AG04450 (cell line): Measurements from ENCODE around the gene HES5. TPM values are rescaled to one million over a fixed set of nuclear protein-coding genes. Genes with fewer than 3 reads are reported as not detected.

Source experiments
- CTCF ChIA-PET: fragments of 300-600, 350-600 bp; formaldehyde crosslinking; extraction: SDS; loops from one replicate; lab custom pipeline; 2022; ENCODE audit warnings: antibody characterized with exemption, inconsistent platforms; lab: Charles Lee
- POLR2A ChIA-PET: fragments of 350-600 bp; formaldehyde crosslinking; extraction: SDS; loops from one replicate; lab custom pipeline; 2021; ENCODE audit warnings: antibody characterized with exemption, inconsistent platforms; lab: Yijun Ruan, JAX
- DNase-seq: peaks from one replicate; pipeline ENCODE4 v3.0.0-alpha.2; 2011; ENCODE audit warnings: low read depth, low spot score
- H3K27ac ChIP-seq: one replicate; pipeline ENCODE4 v1.5.1; 2012; ENCODE audit warnings: low read depth, low read length, control low read depth
- H3K27me3 ChIP-seq: one replicate; pipeline ENCODE4 v1.6.0; 2012; ENCODE audit warnings: low read length; ENCODE audit not compliant: control insufficient read depth, insufficient read depth
- H3K4me3 ChIP-seq: 2 replicates; pipeline ENCODE4 v1.5.1; 2011; ENCODE audit warnings: mild to moderate bottlenecking, low read depth, low read length, control low read depth
- H3K9me3 ChIP-seq: 2 replicates; pipeline ENCODE4 v1.5.1; 2012; ENCODE audit warnings: low read length; ENCODE audit not compliant: control insufficient read depth, insufficient read depth
- polyA plus RNA-seq: library from polyadenylated mRNA; depleted of rRNA; stranded (reverse); fragments of >200 nt; gene quantifications from 2 replicates; pipeline ENCODE4 v1.2.3, GENCODE V29; 2011
- TF ChIP-seq, protein P1 (sequence below): IDR thresholded peaks from 2 replicates; pipeline ENCODE4 v1.5.1; 2011; ENCODE audit warnings: low read depth, low read length, control low read depth, inconsistent platforms

The HES5 gene
- polyA plus RNA-seq, 1 experiment, result not detected

- ChIA-PET CTCF (no interaction called here), POLR2A (no interaction called here)
- TF ChIP-seq, protein P1, sequence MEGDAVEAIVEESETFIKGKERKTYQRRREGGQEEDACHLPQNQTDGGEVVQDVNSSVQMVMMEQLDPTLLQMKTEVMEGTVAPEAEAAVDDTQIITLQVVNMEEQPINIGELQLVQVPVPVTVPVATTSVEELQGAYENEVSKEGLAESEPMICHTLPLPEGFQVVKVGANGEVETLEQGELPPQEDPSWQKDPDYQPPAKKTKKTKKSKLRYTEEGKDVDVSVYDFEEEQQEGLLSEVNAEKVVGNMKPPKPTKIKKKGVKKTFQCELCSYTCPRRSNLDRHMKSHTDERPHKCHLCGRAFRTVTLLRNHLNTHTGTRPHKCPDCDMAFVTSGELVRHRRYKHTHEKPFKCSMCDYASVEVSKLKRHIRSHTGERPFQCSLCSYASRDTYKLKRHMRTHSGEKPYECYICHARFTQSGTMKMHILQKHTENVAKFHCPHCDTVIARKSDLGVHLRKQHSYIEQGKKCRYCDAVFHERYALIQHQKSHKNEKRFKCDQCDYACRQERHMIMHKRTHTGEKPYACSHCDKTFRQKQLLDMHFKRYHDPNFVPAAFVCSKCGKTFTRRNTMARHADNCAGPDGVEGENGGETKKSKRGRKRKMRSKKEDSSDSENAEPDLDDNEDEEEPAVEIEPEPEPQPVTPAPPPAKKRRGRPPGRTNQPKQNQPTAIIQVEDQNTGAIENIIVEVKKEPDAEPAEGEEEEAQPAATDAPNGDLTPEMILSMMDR, result no peak
- Histone ChIP-seq H3K27me3 (peaks cover 18% of the 10 kb centered on the region), H3K27ac (no peak overlapping the region), H3K4me3 (no peak overlapping the region), H3K9me3 (no peaks in the 10 kb centered on the region; the same call in 1 of the 2 replicates)
- no peak for DNase-seq
Measured at GRCh38 chr1:2503554-2504224, 26.4 kb downstream of the HES5 start.

DNA sequence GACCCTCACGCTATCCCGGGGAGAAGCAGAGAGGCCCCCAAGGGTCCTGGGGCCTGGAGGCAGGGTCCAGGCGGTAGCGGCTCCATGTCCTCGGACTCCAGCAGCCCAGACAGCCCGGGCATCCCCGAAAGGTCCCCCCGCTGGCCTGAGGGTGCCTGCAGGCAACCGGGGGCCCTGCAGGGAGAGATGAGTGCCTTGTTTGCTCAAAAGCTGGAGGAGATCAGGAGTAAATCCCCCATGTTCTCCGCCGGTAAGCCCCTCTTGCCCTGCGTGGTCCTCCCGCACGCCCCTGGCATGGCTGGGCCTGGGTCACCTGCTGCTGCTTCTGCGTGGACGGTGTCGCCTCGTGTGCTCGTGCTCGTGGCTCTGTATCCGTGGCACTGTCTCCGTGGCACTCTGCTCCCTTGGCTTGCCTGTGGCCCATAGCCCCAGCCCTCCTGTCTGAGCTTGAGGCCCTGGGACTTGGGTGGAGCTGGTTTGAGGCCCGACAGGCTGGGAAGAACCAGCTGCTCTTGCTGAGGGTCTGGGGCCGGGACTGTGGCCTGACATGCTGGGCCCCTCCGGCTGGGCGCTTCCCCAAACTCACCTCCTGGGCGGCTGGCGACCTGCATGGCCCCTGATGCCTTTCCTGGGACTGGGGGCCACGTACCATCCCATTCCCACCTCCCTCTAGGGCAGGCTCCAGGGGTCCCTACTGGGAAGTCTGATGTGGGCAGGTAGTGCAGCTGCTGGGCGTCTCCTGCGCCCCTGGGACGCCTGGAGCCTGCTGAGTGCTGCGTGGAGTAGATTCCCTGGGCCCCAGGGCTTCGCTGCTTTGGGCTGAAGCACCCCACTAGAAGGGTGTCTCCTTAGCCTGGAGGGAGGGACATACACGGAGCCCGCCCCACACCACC is 27.2 kb downstream of the HES5 start:
- CTCF ChIA-PET, result no interaction called here
- POLR2A ChIA-PET, result no interaction called here
- TF ChIP-seq, protein P1, result no peak

DNA sequence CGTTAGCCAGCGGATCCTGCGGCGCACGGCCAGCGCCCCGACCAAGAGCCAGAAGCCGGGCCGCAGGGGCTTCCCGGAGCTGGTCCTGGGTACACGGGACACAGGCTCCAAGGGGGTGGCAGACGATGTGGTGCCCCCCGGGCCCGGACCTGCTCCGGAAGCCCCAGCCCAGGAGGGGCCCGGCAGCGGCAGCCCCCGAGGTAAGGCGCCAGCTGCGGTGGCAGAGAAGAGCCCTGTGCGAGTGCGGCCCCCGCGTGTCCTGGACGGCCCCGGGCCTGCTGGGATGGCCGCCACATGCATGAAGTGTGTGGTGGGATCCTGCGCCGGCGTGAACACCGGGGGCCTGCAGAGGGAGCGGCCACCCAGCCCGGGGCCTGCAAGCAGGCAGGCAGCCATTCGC is 27.9 kb downstream of the HES5 start:
- CTCF ChIA-PET, result no interaction called here
- H3K9me3 ChIP-seq, result no peaks in the 10 kb centered on the region; the same call in 1 of the 2 replicates
- POLR2A ChIA-PET, result no interaction called here
- H3K4me3 ChIP-seq, result no peak overlapping the region
- peaks cover 18% of the 10 kb centered on the region for H3K27me3 ChIP-seq
- TF ChIP-seq, protein P1, result no peak
- no peak for DNase-seq
- H3K27ac ChIP-seq, result no peak overlapping the region

More for the DNA sequence above, 27.2 kb downstream of the HES5 start:
- H3K27me3 ChIP-seq, result peaks cover 18% of the 10 kb centered on the region
- H3K27ac ChIP-seq, result no peak overlapping the region
- no peak overlapping the region for H3K4me3 ChIP-seq
- DNase-seq, result no peak
- no peaks in the 10 kb centered on the region; the same call in 1 of the 2 replicates for H3K9me3 ChIP-seq

DNA sequence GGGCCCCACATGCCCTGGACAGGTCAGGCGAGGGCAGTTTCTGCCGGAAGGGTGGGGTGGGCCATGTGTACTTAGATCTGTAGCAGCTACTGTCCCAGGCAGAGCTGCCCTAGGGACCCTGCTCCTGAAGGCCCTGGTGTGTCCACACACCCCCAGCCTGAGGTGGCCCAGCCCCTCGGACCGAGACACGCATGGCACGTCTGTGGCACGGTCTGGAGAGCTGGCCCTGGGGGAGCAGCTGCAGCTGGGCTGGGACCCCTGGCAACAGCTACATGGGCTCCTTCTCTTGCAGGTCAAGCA is 28.3 kb downstream of the HES5 start:
- ChIA-PET CTCF (no interaction called here), POLR2A (no interaction called here)

More for the DNA sequence above, 28.3 kb downstream of the HES5 start:
- Histone ChIP-seq H3K27ac (no peak overlapping the region), H3K9me3 (no peaks in the 10 kb centered on the region; the same call in 1 of the 2 replicates), H3K4me3 (no peak overlapping the region), H3K27me3 (peaks cover 20% of the 10 kb centered on the region)
- TF ChIP-seq, protein P1, result no peak
- no peak for DNase-seq
